ENCODE data around the gene PRC1. TPM values are rescaled to one million over a fixed set of nuclear protein-coding genes. Genes with fewer than 3 reads are reported as not detected.

Gene PRC1
- total and polyA plus RNA-seq, 2 of the 13 experiments (the other 11 are each of a cell fraction or from before 2014, with no cell fraction given), result 137 to 162 TPM

DNA sequence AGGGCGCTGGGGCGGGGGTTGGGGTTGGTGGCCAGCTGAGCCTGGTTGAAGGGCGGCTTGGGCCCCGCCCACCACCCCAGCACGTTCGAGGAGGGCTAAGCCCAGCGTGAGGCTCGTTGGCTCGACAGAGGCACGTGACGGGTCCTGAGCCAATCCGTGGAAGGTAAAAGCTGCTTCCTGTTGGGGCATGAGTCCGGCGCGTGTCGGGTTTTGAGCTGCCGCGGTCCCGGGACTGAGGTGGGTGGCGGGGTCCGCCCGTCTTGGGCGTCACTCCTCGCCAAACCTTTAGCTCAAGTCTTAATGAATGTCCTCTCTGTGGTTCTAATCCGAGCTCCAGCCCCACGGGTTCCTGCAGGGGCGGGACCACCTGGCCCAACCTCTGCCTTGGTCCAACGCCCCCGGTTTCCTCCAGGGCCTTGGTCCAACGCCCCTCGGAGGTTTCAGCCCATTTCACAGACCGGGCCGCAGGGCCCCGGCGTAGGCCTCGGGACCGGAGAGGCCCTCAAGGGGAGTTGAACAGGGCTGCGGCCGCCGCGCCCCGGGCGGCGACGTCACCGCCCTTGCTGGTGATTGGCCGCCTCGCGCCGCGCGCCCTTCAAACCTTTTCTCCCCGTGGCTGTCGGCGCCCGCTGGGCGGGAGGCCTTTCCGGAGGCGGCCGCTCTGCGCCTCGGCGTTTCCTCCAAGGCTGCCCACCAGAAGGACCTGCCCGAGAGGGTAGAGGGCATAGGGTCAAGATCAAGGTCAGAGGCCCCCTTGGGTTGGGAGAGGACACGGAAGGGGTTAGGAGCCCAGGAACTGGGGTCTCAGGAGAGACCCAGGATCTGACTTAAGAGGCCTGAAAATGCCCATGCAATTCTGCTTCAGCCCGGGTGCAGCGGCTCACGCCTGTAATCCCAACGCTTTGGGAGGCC, 39.4 kb downstream of the PRC1 start, which contains the start of gene RCCD1 (continued):
- TF ChIP-seq, protein P1, sequence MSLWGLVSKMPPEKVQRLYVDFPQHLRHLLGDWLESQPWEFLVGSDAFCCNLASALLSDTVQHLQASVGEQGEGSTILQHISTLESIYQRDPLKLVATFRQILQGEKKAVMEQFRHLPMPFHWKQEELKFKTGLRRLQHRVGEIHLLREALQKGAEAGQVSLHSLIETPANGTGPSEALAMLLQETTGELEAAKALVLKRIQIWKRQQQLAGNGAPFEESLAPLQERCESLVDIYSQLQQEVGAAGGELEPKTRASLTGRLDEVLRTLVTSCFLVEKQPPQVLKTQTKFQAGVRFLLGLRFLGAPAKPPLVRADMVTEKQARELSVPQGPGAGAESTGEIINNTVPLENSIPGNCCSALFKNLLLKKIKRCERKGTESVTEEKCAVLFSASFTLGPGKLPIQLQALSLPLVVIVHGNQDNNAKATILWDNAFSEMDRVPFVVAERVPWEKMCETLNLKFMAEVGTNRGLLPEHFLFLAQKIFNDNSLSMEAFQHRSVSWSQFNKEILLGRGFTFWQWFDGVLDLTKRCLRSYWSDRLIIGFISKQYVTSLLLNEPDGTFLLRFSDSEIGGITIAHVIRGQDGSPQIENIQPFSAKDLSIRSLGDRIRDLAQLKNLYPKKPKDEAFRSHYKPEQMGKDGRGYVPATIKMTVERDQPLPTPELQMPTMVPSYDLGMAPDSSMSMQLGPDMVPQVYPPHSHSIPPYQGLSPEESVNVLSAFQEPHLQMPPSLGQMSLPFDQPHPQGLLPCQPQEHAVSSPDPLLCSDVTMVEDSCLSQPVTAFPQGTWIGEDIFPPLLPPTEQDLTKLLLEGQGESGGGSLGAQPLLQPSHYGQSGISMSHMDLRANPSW (CRISPR knock-in tag; IDR thresholded peaks at IDR 0.05; ENCODE audit: borderline replicate concordance), result peak; percentile 79; the same call in 1 of the 2 replicates
- TF ChIP-seq ZBTB14 (CRISPR knock-in tag; IDR thresholded peaks at IDR 0.05) (peak; percentile 29; the same call in 1 of the 2 replicates), ATF1 (CRISPR knock-in tag; IDR thresholded peaks at IDR 0.05) (no peak), ZBTB26 (CRISPR knock-in tag; IDR thresholded peaks at IDR 0.05; ENCODE audit: borderline replicate concordance) (0 out of 2 replicates have a peak, but pooled peaks have one; percentile 38), ZNF550 (CRISPR knock-in tag; IDR thresholded peaks at IDR 0.05; ENCODE audit: borderline replicate concordance) (peak; percentile 20; the same call in 1 of the 2 replicates), ZSCAN9 (CRISPR knock-in tag; IDR thresholded peaks at IDR 0.05; ENCODE audit: borderline replicate concordance) (peak; percentile 38; the same call in 1 of the 2 replicates), CAMTA2 (CRISPR knock-in tag; IDR thresholded peaks at IDR 0.05; ENCODE audit: borderline replicate concordance) (no peak), REL (CRISPR knock-in tag; conservative IDR thresholded peaks at IDR 0.05) (no peak), ZNF773 (CRISPR knock-in tag; IDR thresholded peaks at IDR 0.05; ENCODE audit: borderline replicate concordance) (no peak), ZNF549 (CRISPR knock-in tag; IDR thresholded peaks at IDR 0.05) (0 out of 2 replicates have a peak, but pooled peaks have one; percentile 35), NR2F2 (IDR thresholded peaks at IDR 0.05; ENCODE audit: borderline replicate concordance, low read depth) (0 out of 2 replicates have a peak, but pooled peaks have one; percentile 20), ZNF841 (CRISPR knock-in tag; IDR thresholded peaks at IDR 0.05; ENCODE audit: borderline replicate concordance) (no peak), FOXO1 (CRISPR knock-in tag; IDR thresholded peaks at IDR 0.05) (no peak), POLR2G (IDR thresholded peaks at IDR 0.05; ENCODE audit: low read depth, low read length) (peak; percentile 88), DNMT3B (CRISPR knock-in tag; conservative IDR thresholded peaks at IDR 0.05) (0 out of 2 replicates have a peak, but pooled peaks have one; percentile 24), NCOR1 (IDR thresholded peaks at IDR 0.05; ENCODE audit: borderline replicate concordance, low read length) (no peak), MAFK (conservative IDR thresholded peaks at IDR 0.05 in 1 of 2, IDR thresholded peaks at IDR 0.05 in 1 of 2; ENCODE audit: low read length in 2 of 2) (no peak)
- TF ChIP-seq, protein P2, sequence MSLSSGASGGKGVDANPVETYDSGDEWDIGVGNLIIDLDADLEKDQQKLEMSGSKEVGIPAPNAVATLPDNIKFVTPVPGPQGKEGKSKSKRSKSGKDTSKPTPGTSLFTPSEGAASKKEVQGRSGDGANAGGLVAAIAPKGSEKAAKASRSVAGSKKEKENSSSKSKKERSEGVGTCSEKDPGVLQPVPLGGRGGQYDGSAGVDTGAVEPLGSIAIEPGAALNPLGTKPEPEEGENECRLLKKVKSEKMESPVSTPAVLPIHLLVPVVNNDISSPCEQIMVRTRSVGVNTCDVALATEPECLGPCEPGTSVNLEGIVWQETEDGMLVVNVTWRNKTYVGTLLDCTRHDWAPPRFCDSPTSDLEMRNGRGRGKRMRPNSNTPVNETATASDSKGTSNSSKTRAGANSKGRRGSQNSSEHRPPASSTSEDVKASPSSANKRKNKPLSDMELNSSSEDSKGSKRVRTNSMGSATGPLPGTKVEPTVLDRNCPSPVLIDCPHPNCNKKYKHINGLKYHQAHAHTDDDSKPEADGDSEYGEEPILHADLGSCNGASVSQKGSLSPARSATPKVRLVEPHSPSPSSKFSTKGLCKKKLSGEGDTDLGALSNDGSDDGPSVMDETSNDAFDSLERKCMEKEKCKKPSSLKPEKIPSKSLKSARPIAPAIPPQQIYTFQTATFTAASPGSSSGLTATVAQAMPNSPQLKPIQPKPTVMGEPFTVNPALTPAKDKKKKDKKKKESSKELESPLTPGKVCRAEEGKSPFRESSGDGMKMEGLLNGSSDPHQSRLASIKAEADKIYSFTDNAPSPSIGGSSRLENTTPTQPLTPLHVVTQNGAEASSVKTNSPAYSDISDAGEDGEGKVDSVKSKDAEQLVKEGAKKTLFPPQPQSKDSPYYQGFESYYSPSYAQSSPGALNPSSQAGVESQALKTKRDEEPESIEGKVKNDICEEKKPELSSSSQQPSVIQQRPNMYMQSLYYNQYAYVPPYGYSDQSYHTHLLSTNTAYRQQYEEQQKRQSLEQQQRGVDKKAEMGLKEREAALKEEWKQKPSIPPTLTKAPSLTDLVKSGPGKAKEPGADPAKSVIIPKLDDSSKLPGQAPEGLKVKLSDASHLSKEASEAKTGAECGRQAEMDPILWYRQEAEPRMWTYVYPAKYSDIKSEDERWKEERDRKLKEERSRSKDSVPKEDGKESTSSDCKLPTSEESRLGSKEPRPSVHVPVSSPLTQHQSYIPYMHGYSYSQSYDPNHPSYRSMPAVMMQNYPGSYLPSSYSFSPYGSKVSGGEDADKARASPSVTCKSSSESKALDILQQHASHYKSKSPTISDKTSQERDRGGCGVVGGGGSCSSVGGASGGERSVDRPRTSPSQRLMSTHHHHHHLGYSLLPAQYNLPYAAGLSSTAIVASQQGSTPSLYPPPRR (CRISPR knock-in tag; IDR thresholded peaks at IDR 0.05; ENCODE audit: borderline replicate concordance), result no peak

All from HepG2 (cell line).